ENCODE results near the gene C1orf198. TPM values are rescaled to one million over a fixed set of nuclear protein-coding genes. Genes with fewer than 3 reads are reported as not detected.

The C1orf198 gene
- total RNA-seq, 1 donor from 2014 or later, result 62.5 TPM

GRCh38 chr1:230854423-230854822, 13.9 kb downstream of the C1orf198 start:
- H3K27ac Mint-ChIP-seq, result no peak overlapping the region
- TF ChIP-seq CTCF (conservative IDR thresholded peaks at IDR 0.05), result no peak
- no peaks in the 10 kb centered on the region for H3K27me3 Mint-ChIP-seq
- no peak overlapping the region for H3K4me3 Mint-ChIP-seq
- peaks cover 60% of the 10 kb centered on the region for H3K36me3 Mint-ChIP-seq
- H3K9me3 Mint-ChIP-seq, result peaks cover 6% of the 10 kb centered on the region
- DNase-seq (ENCODE audit: extremely low spot score, unreplicated experiment), result no peak
- H3K4me1 Mint-ChIP-seq (ENCODE audit: unreplicated experiment), result peaks cover 36% of the 10 kb centered on the region

- no peak for DNase-seq (ENCODE audit: extremely low spot score, unreplicated experiment)
- Mint-ChIP-seq H3K27ac (peak overlapping the region; percentile 13), H3K27me3 (no peaks in the 10 kb centered on the region), H3K4me1 (ENCODE audit: unreplicated experiment) (peaks cover 31% of the 10 kb centered on the region), H3K9me3 (peaks cover 6% of the 10 kb centered on the region), H3K4me3 (no peak overlapping the region), H3K36me3 (peaks cover 65% of the 10 kb centered on the region)
- no peak for TF ChIP-seq CTCF (conservative IDR thresholded peaks at IDR 0.05)
These were observed 14.6 kb downstream of the C1orf198 start for GRCh38 chr1:230853731-230854130.

- H3K4me1 Mint-ChIP-seq (ENCODE audit: unreplicated experiment), result peaks cover 37% of the 10 kb centered on the region
- DNase-seq (ENCODE audit: extremely low spot score, unreplicated experiment), result no peak
These were observed 15.4 kb downstream of the C1orf198 start for GRCh38 chr1:230852959-230853358.

GRCh38 chr1:230851291-230851691, 17.0 kb downstream of the C1orf198 start:
- Mint-ChIP-seq H3K4me3 (no peak overlapping the region), H3K27me3 (no peaks in the 10 kb centered on the region), H3K36me3 (peaks cover 70% of the 10 kb centered on the region), H3K27ac (peak overlapping the region; percentile 31), H3K9me3 (peaks cover 6% of the 10 kb centered on the region), H3K4me1 (ENCODE audit: unreplicated experiment) (peaks cover 30% of the 10 kb centered on the region)
- DNase-seq (ENCODE audit: extremely low spot score, unreplicated experiment), result no peak
- no peak for TF ChIP-seq CTCF (conservative IDR thresholded peaks at IDR 0.05)

More at GRCh38 chr1:230852959-230853358, 15.4 kb downstream of the C1orf198 start:
- Mint-ChIP-seq H3K36me3 (peaks cover 72% of the 10 kb centered on the region), H3K9me3 (peaks cover 6% of the 10 kb centered on the region), H3K27me3 (no peaks in the 10 kb centered on the region), H3K4me3 (no peak overlapping the region), H3K27ac (no peak overlapping the region)
- TF ChIP-seq CTCF (conservative IDR thresholded peaks at IDR 0.05), result no peak

GRCh38 chr1:230850547-230850946, 17.8 kb downstream of the C1orf198 start:
- Mint-ChIP-seq H3K27ac (peak overlapping the region; percentile 72), H3K36me3 (peaks cover 68% of the 10 kb centered on the region), H3K4me3 (no peak overlapping the region), H3K4me1 (ENCODE audit: unreplicated experiment) (peaks cover 30% of the 10 kb centered on the region), H3K9me3 (peaks cover 6% of the 10 kb centered on the region), H3K27me3 (no peaks in the 10 kb centered on the region)
- DNase-seq (ENCODE audit: extremely low spot score, unreplicated experiment), result no peak
- TF ChIP-seq CTCF (conservative IDR thresholded peaks at IDR 0.05), result no peak

Measured in type B pancreatic cell (in vitro differentiated cells).